ENCODE results near the gene EPHB6.

Gene EPHB6

GRCh38 chr7:142898377-142899170 lies 43.7 kb downstream of the EPHB6 start:
- DNase-seq (ENCODE audit: low read depth in 2 of 2), result no peak

- no peak for DNase-seq (ENCODE audit: low read depth in 2 of 2)
Measured at GRCh38 chr7:142899661-142900060, 44.8 kb downstream of the EPHB6 start.

- DNase-seq (ENCODE audit: low read depth in 2 of 2), result no peak
Measured at GRCh38 chr7:142901426-142902259, 46.8 kb downstream of the EPHB6 start.

GRCh38 chr7:142904128-142904527 lies 49.3 kb downstream of the EPHB6 start:
- DNase-seq (ENCODE audit: low read depth in 2 of 2), result no peak

- DNase-seq (ENCODE audit: low read depth in 2 of 2), result no peak
Measured at GRCh38 chr7:142905759-142906158, 50.9 kb downstream of the EPHB6 start.

GRCh38 chr7:142906643-142907042 lies 51.8 kb downstream of the EPHB6 start:
- no peak for DNase-seq (ENCODE audit: low read depth in 2 of 2)

- DNase-seq (ENCODE audit: low read depth in 2 of 2), result no peak
Measured at GRCh38 chr7:142908290-142908689, 53.4 kb downstream of the EPHB6 start.

- no peak for DNase-seq (ENCODE audit: low read depth in 2 of 2)
Measured at GRCh38 chr7:142908921-142909890, 54.3 kb downstream of the EPHB6 start.

GRCh38 chr7:142910031-142910433 lies 55.2 kb downstream of the EPHB6 start:
- no peak for DNase-seq (ENCODE audit: low read depth in 2 of 2)

GRCh38 chr7:142910481-142910880 lies 55.6 kb downstream of the EPHB6 start:
- DNase-seq (ENCODE audit: low read depth in 2 of 2), result no peak

GRCh38 chr7:142913051-142913450 lies 58.2 kb downstream of the EPHB6 start:
- DNase-seq (ENCODE audit: low read depth in 2 of 2), result no peak

GRCh38 chr7:142913566-142913965 lies 58.7 kb downstream of the EPHB6 start:
- DNase-seq (ENCODE audit: low read depth in 2 of 2), result no peak

GRCh38 chr7:142914121-142914520 lies 59.2 kb downstream of the EPHB6 start:
- DNase-seq (ENCODE audit: low read depth in 2 of 2), result no peak

- DNase-seq (ENCODE audit: low read depth in 2 of 2), result no peak
Measured at GRCh38 chr7:142915315-142915714, 60.4 kb downstream of the EPHB6 start.

- no peak for DNase-seq (ENCODE audit: low read depth in 2 of 2)
Measured at GRCh38 chr7:142916508-142916907, 61.6 kb downstream of the EPHB6 start.

GRCh38 chr7:142917447-142917846 lies 62.6 kb downstream of the EPHB6 start:
- no peak for DNase-seq (ENCODE audit: low read depth in 2 of 2)

GRCh38 chr7:142918901-142919300 lies 64.0 kb downstream of the EPHB6 start:
- DNase-seq (ENCODE audit: low read depth in 2 of 2), result no peak

GRCh38 chr7:142919656-142920055 lies 64.8 kb downstream of the EPHB6 start:
- DNase-seq (ENCODE audit: low read depth in 2 of 2), result no peak
